HG02798 (cell line): Measurements from ENCODE around the gene DVL1.
"Not testable (repeated sequence)": the region's sequence is repeated elsewhere in the genome, so short reads cannot be mapped to it uniquely, and the experiment has no call there.

ENCODE experiments used
- ATAC-seq: cut with Tn5 transposase; IDR thresholded peaks from one replicate; pipeline ENCODE4 v1.9.1; 2021; ENCODE audit warnings: mild to moderate bottlenecking; ENCODE audit not compliant: unreplicated experiment, poor library complexity

Gene DVL1

DNA sequence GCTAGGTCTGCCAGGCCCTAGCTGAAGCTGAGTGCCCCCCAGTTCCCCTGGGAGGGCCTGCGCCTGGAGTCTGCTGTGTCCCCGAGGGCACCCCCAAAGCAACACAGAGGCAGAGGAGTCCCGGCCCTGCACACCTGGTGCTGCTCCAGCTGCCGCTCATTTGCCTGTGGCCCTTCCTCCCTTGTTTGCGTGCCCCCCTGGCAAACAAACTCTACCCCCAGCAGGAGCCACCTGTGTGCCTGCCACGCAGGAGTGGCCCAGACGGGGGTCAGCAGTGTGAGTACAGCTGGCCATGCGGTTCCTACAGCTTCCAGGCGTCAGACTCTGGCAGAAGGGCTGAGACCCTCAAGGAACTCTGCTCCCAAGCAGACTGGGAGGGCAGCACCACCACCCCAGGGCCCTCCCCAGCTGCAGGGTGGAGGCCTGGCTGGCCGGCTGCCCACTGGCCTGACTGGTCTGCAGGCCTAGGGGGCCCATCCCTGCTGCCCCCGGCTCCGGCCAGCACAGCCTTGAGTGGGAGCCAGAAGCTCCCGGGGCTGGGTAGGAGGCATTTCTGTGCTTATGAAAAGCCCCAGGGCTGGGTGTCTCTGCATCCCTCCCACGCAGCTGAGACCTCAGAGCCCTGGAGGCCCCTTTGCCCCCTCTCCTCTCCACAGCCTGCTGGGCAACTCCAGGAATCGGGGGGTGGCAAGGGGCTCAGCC lies 18.7 kb downstream of the DVL1 start:
- no peak for ATAC-seq

DNA sequence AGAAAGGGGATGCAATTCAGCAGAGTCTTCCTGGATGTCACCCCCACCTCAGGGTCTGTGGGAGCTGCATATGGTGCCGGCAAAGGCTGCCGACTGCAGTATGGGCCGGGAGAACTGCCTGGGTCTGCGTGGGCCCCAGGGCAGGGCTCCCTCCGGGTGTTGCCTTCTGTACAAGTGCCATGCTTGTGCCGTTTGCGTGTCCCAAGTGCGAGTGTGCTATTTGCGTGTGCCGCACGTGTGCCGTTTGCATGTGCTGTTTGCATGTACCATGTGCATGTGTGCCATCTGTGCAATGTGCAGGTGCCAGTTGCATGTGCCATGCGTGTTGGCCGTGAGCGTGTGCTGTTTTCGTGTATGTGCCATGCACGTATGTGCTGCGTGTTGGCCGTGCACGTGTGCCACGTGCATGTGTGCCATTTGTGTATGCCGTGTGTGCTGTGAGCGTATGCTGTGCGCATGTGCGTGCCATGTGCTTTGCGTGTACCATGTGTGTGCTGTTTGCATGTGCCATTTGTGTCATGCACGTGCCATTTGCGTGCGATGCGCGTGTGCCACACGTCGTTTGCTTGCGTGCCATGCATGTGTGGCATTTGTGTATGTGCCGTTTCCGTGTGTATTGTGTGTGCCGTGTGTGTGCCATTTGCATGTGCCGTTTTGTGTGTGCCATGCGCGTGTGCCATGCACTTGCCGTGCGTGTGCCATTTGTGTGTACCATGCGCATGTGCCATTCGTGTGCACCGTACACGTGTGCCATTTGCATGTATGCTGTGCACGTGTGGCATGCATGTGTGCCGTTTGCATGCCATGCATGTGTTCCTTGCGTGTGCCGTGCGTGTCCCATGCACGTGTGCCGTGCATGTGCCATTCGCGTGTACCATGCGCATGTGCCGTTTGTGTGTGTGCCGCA lies 19.7 kb downstream of the DVL1 start:
- no peak for ATAC-seq

DNA sequence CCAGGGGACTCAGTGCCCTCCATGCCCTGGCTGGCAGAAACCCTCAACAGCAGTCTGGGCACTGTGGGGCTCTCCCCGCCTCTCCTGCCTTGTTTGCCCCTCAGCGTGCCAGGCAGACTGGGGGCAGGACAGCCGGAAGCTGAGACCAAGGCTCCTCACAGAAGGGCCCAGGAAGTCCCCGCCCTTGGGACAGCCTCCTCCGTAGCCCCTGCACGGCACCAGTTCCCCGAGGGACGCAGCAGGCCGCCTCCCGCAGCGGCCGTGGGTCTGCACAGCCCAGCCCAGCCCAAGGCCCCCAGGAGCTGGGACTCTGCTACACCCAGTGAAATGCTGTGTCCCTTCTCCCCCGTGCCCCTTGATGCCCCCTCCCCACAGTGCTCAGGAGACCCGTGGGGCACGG lies 21.0 kb downstream of the DVL1 start:
- ATAC-seq, result no peak

DNA sequence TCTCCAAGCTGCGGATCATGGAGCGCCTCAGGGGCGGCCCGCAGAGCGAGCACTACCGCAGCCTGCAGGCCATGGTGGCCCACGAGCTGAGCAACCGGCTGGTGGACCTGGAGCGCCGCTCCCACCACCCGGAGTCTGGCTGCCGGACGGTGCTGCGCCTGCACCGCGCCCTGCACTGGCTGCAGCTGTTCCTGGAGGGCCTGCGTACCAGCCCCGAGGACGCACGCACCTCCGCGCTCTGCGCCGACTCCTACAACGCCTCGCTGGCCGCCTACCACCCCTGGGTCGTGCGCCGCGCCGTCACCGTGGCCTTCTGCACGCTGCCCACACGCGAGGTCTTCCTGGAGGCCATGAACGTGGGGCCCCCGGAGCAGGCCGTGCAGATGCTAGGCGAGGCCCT lies 21.9 kb downstream of the DVL1 start:
- no peak for ATAC-seq

DNA sequence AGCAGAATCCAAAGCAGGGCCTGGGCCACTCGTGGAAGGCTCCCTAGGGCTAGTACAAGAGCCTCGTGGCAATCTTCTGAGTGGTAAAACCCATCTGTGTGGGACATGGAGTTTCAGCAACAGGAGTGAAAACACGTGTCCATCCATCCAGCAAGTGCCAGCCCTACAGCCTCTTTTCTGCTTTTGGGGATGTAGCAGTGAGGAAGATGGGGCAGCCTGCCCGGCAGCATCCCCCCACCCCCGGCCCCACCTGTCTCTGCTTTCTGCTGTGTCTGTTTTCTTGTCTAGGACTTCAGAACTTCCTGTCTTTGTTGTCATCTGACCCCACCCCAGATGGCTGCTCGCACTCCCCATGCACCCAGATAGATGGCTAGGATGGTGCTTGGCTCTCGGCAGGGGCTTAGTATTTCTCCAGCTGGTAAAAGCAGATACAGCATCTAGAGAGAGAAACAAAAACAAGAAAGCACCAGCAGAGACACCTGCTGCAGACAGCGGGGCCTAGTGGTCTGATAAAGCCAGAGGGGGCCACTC lies 23.1 kb downstream of the DVL1 start:
- no peak for ATAC-seq

DNA sequence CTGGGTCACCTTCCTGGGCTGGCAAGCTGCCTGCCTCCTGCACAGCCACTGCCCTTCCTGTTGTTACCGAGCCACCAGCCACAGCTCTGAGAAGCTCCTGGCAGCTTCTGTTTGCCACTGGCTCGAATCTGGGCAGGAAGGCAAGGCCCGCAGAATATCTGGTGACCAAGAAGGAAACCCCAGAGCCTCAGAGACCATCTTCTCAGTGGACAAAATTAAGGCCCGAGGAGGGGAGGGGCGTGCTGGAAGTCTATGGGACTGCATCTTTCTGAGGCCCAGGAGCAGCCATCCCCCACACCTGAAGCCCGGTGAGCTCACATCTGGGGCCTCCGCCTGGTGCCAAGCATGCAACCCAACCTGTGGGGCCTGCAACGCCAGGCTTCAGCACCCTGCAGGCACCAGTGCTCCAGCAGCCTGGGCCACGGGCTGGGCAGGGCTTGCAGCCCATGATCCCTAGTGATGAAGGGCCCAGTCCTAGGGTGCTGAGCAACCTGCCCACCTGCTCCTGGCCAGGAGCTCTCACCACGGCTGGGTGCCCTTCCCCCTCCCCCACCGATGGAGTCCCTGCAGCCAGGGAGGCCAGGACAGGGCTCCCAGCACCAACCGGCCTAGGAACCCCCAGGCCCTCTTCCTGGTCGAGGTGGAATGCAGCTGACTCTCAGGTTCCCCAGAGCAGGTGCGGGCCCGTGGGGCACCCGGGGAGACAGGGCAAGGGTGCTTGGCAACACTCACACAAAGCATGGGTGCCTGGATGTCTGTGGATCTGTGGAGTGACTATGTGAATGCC lies 23.7 kb downstream of the DVL1 start:
- ATAC-seq, result no peak

DNA sequence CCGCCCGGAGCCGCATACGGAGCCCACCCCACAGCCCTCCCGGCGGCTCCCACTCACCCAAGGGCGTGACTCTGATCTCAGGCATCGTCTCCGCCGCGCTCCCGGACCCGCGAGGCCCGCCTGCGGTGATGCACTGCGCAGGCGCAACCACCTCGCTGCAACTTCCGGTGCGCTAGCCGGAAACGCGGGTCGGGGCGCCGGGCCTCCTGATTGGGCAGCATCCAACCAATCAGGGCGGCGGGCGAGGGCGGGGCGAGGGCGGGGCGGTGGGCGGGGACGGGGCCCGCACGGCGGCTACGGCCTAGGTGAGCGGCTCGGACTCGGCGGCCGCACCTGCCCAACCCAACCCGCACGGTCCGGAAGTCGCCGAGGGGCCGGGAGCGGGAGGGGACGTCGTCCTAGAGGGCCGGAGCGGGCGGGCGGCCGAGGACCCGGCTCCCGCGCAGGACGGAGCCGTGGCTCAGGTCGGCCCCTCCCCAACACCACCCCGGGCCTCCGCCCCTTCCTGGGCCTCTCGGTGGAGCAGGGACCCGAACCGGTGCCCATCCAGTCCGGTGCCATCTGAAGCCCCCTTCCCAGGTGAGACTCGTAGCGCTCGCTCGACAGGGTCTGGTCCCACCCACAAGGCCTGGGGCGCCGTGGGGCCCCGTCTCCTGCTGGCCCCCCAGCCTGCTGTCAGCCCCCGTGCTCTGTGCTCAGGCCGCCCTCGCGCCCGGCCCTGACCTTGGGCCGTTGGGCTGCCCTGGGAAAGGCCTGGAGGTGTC lies 24.5 kb downstream of the DVL1 start, which contains the start of the genes CPTP and INTS11:
CPTP (plus strand) TSS at position 279 of the 764 bp plus-strand sequence. CDS start 2,109 bp downstream, outside the sequence.
INTS11 (minus strand) TSS at position 137 of the 764 bp plus-strand sequence; CDS start at position 85, 52 bp downstream.
- ATAC-seq, result peak; percentile 87

DNA sequence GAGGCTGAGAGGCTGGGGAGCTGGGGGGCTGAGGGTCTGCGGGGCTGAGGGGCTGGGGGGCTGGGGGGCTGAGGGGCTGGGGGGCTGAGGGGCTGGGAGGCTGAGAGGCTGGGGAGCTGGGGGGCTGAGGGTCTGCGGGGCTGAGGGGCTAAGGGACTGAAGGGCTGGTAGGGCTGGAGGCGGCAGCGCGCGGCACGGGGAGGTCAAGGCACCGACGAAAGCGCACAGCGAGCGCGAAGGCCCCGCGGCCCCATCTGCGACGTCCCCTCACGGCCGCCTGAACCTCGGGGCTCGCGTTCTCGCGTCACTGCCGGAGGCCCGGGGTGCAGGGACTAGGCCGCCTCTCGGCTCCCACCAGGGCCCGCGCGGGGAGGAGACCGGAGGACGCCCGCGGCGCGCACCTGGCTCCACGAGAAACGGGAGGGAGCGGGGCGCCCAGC lies 25.1 kb downstream of the DVL1 start:
- peak; percentile 29 for ATAC-seq

DNA sequence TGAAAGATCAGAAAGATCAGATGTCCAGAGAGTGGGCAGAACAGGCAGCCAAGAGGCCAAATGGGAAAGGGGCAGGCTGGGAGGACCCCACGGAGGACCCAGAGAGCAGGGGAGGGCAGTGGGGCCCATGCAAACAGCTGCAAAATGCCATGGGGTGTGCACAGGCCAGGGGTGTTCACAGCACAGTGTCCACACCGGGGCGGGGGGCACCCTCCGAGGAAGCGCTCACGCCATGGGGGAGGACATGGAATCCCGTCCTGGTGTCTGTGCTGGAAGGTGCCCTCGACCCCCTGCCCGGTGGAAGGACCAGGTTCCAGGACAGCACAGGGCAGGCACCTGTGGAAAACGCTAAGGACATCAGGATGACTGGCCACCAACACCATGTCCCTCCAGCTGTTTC lies 26.3 kb downstream of the DVL1 start:
- no peak for ATAC-seq

DNA sequence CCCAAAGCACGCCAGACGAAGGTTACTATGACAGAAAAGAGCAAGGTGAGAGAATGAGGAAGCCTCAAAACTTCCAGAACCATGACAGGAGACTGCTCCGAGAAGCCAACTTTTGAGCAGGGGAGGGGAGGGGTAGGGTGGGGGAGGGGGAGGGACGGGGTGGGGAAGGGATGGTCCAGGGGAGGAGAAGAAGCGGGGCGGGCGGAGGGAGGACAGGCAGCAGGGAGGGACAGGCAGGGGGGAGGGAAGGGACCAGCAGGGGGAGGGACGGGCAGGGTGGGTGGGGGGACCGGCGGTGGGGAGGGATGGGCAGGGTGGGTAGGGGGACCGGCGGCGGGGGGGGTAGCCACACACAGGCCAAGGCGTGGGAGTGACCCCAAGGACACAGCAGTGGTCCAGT lies 26.8 kb downstream of the DVL1 start:
- ATAC-seq, result no peak

DNA sequence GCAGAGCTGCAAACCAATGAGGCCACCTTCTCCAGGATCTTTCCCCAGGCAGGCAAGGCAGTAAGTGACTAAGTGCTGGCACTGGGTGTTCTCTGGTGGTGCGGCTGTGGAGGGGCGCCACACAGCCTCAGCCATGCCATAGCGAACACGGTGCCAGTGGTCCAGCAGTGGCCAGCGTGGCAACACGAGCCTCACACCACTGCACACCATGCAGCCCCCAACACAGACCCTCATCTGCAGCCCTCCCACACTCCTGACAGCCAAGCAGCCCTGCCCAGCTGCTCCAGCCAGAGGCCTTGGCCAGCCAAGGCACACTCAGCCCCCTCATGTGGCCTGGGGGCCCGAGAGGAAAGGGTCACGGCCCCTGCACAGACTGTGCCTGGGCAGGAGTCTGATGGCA lies 27.7 kb downstream of the DVL1 start:
- no peak for ATAC-seq

DNA sequence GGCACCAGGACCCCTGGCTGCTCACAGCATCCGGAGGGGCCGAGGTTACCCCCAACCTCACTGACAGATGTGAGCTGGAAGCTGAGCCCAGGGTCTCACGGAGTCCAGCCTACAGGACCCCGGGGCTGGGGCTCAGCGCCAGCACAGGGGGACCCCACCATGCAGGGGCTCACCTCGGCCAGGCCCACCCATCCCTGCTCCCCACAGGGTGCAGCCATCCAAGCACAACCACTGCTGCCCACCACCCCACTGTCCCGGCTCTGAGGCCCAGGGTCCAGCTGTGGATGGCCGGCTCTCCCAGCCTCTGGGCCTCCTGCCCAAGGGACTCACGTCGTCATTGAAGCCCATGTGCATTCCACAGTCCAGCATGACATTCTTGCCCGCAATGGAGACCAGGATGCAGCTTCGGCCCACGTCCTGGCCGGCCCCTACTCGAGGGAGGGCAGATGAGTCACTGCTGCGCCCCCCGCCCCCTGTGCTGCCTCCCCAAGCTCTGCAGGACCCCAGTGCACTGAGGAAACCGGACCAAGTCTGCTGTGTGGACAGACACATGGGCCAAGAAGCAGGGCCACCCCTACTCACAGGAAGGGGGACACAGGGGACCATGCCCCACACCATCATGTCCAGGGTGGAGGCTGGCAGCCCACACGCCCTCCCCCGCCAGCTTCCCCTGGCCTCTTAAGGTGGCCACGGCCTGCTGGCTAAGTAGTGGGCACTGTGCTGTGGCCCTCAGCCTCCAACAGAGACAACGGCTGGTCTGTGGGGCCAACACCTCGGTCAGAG lies 28.4 kb downstream of the DVL1 start:
- no peak for ATAC-seq

DNA sequence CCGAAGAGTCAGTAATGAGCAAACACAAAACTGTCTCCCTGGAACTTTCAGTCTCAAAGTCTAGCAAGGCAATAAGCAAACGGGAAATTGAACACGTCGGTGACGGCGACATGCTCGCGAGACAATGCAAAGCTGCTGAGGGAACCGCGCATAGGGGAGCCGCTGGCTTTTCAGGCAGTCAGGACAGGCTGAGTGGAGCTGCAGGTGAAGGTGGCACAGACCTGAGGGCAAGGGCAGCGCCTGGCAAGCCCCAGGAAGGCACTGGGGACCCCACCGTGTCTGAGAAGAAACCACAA lies 29.6 kb downstream of the DVL1 start:
- no peak for ATAC-seq

DNA sequence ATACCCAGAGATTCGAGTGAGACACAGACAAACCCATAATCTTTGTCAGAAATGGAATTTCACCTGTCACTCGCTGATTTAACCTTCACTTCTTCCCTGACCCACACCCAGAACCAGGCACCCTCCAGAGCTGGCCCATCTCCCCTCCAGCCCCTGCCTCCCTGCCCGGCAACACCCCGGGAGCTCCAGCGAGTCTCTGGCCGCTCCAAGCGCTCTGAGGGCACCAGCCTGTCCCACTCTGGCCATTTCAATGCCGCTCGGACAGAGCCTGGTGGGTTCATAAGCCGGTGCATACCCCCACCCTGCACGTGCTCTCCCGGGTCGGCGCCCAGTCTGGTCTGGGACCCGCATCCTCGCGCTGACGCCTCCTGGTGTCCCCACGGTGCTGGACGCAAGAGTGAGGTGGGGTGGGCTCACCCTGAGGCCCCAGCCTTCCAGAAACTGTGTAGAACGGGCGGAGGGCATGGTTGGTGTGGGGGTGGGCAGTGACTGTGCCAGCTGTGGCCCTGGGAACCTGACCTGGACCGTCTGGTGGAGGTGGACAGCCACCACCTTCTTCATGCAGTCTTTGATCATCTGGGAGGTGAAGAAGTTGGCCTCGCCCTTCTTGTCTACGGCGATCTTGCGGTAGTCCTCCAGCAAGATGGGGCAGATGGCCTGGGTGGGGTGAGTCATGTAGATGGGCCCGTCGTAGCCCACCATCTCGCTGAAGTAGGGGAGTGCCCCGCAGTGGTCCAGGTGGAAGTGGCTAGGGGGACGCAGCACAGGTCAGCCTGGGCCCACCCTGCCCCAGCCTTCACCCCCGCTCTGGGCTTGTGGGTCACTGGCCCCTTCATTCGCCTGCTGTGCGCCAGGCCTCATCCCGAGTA lies 30.2 kb downstream of the DVL1 start:
- ATAC-seq, result no peak

DNA sequence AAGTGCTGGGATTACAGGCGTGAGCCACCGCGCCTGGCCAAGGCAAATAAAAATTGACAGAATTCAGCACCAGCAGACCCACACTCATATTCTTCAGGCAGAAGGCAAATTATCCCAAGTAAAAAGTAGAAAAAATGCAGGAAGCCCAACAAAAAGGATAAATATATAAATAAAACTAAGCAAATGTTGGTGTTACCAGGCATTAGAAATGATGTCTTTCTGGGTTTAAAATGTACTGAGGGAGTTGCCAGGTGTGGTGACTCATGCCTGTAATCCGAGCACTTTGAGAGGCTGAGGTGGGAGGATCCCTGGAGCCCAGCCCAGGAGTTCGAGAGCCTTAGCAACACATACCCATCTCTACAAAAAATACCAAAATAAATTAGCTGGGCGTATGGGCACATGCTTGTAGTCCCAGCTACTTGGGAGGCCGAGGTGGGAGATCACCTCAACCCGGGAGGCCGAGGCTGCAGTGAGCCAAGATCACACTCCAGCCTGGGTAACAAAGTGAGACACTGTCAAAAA lies 31.0 kb downstream of the DVL1 start:
- ATAC-seq, result no peak

DNA sequence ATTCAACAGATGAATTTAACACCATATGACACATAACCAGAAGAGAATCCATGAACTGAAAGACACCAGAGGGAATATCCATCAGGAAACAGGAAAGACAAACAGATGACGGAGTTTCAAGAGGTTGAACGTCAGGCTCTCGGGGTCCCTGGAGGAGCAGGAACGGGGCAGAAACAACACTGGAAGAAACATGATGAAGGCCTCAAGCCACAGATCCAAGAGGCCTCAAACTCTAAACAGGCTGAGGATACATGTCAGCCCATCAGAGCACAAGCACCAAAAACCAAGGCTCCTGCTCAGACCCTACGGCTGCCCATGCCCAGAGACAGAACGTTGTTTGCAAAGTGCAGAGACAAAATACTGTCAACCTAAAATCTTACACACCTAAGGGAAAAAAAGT lies 31.8 kb downstream of the DVL1 start:
- ATAC-seq, result no peak

DNA sequence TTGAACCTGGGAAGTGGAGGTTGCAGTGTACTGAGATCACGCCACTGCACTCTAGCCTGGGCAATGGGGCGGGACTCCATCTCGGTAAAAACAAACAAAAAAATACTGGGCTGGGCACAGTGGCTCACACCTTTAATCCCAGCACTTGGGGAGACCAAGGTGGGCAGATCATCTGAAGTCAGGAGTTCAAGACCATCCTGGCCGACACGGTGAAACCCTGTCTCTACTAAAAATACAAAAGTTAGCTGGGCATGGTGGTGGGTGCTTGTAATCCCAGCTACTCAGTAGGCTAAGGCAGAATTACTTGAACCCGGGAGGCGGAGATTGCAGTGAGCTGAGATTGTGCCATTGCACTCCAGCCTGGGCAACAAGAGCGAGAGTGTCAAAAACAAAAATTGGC lies 33.0 kb downstream of the DVL1 start:
- ATAC-seq, result not testable (repeated sequence)

DNA sequence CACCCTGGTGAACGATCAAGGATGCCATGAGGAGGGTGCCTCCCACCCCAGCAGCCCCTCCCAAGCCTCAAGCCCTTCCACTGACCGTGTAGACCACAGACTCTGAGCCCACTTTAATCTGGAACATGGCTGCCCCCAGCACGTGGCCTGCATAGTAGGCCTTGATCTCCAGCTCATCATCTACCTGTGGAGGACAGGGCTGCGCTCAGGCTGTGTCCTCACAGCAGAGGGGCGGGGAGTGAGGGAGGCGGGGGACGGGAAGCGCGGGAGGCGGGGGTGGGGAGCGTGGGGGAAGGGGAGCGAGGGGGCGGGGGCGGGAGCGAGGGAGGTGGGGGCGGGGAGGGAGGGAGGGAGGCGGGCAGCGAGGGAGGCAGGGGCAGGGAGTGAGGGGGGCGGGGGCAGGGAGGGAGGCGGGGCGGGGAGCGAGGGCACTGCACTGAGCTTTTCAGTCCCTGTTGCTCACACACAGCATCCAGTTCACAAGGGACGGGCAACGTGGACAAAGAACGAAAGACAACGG lies 33.7 kb downstream of the DVL1 start:
- no peak for ATAC-seq
